Activated T-helper 2 cell treated with anti-CD3 and anti-CD28 coated beads, Interferon-gamma antibody, Interleukin-2, Interleukin-4, amounts not matched to agents 10 μg/mL and 5 μg/mL and 100 μg/mL, durations not matched to agents 14 hours and 24 hours and 36 hours (primary cell): ENCODE results near the gene OSM. TPM values are rescaled to one million over a fixed set of nuclear protein-coding genes. Genes with fewer than 3 reads are reported as not detected.

Source experiments
- DNase-seq: peaks from one replicate; pipeline ENCODE4 v3.0.0; 2021; ENCODE audit warnings: low spot score
- H3K27ac Mint-ChIP-seq: one replicate; pipeline ENCODE4 v1.8.0; 2021; ENCODE audit warnings: mixed read lengths
- H3K27me3 Mint-ChIP-seq: one replicate; pipeline ENCODE4 v1.8.0; 2021; ENCODE audit warnings: low read depth, mixed read lengths
- H3K36me3 Mint-ChIP-seq: one replicate; pipeline ENCODE4 v1.8.0; 2021; ENCODE audit warnings: low read depth, mixed read lengths
- H3K4me1 Mint-ChIP-seq: one replicate; pipeline ENCODE4 v1.8.0; 2021; ENCODE audit warnings: low read depth, mixed read lengths
- H3K4me3 Mint-ChIP-seq: one replicate; pipeline ENCODE4 v1.8.0; 2021; ENCODE audit warnings: low read depth, mild to moderate bottlenecking, moderate library complexity, mixed read lengths
- H3K9me3 Mint-ChIP-seq: one replicate; pipeline ENCODE4 v1.8.0; 2021; ENCODE audit warnings: mixed read lengths
- intact Hi-C: fragments of 100-400 bp; cut with micrococcal nuclease; formaldehyde crosslinking; loops from one replicate; pipeline ENCODE4 v1.15.1; 2023
- total RNA-seq: library from RNA; stranded (reverse); gene quantifications from 2 replicates; pipeline ENCODE4 v1.2.3, GENCODE V29; 2022

Gene OSM
- total RNA-seq, 1 donor from 2014 or later: 148 TPM

- H3K27me3 Mint-ChIP-seq: no peaks in the 10 kb centered on the region
- H3K4me3 Mint-ChIP-seq: peak overlapping the region; percentile 70
- intact Hi-C loops: loop anchor here (1.0 to 5.0 kb wide), 3 partner anchors 20 to 116 kb away; partner anchors contain the start of genes CCDC157, SF3A1 and TBC1D10A
- H3K9me3 Mint-ChIP-seq: no peaks in the 10 kb centered on the region
- no peak for DNase-seq
- H3K27ac Mint-ChIP-seq: peak overlapping the region; percentile 87
- H3K36me3 Mint-ChIP-seq: peaks cover 36% of the 10 kb centered on the region
- peaks cover 93% of the 10 kb centered on the region for H3K4me1 Mint-ChIP-seq
These were observed 40.0 kb upstream of the OSM start for GRCh38 chr22:30306627-30307011.

GRCh38 chr22:30305906-30306626, 39.4 kb upstream of the OSM start:
- Mint-ChIP-seq H3K27ac (peak overlapping the region; percentile 87), H3K4me3 (peak overlapping the region; percentile 70), H3K4me1 (peaks cover 92% of the 10 kb centered on the region), H3K9me3 (no peaks in the 10 kb centered on the region), H3K36me3 (peaks cover 42% of the 10 kb centered on the region), H3K27me3 (no peaks in the 10 kb centered on the region)
- intact Hi-C loops: loop anchor here (1.0 to 5.0 kb wide), 4 partner anchors 17 to 116 kb away; partner anchors contain the start of genes CASTOR1, CCDC157, SF3A1 and TBC1D10A
- peak; percentile 34 for DNase-seq

DNA sequence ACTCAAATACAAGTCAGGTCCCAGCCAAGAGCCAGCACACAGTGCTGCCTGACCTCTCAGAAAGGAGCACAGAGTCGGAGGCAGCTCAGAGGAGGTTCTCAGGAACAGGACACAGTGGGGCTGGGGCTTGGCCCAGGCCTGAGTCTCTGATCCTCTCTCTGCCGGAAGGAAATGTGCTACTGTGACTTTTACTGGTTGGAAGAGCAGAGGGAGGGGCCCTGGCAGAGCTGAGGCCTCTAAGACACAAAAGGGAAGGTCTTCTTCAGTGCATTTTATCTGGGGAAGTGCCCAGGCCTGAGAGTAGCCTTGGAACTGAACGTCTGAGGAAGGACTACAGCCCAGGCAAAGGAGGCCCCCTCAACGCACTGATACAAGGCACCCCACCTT, 38.9 kb upstream of the OSM start:
- intact Hi-C loops: loop anchor here (1.0 to 5.0 kb wide), 3 partner anchors 16 to 117 kb away; partner anchors contain the start of genes CASTOR1, CCDC157 and SF3A1
- peak; percentile 65 for DNase-seq
- H3K4me3 Mint-ChIP-seq: peak overlapping the region; percentile 70
- peak overlapping the region; percentile 87 for H3K27ac Mint-ChIP-seq
- no peaks in the 10 kb centered on the region for H3K9me3 Mint-ChIP-seq
- H3K36me3 Mint-ChIP-seq: peaks cover 42% of the 10 kb centered on the region
- no peaks in the 10 kb centered on the region for H3K27me3 Mint-ChIP-seq
- peaks cover 89% of the 10 kb centered on the region for H3K4me1 Mint-ChIP-seq

DNA sequence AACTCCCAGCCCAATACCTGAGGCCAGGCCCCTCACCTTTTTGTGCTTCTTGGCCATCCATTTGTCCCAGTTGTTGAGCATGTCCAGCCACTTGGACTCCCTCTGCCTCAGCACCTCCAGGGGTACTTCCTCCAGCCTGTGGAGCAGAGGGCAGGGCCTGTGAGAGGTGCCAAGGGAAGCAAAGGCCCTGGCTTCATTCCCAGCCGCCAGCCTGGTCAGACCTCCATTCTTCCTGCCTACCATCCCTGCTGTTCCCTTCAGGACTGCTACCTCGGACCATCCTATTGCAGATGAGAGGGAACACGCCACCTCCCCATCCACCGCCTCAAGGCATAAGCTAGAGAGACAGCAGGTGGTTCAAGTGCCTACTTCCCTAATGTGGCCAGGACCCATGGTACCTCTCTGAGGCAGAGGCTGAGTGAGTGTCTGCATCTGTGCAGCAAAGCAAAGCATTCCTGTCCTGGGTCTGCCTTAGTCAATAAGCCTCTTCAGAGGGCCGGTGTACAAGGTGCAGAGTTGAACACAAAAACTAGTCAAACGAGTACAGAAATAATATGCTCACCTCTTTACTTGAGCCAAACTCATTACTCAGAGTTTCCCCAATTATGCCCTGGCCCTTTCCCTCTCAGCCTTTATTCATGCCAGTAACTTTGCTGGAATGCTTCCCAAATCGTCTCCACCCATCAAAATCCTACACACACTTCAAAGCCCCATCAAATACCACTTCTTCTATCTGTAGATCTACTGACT, 38.0 kb upstream of the OSM start:
- H3K4me1 Mint-ChIP-seq: peaks cover 81% of the 10 kb centered on the region
- no peaks in the 10 kb centered on the region for H3K9me3 Mint-ChIP-seq
- peaks cover 40% of the 10 kb centered on the region for H3K36me3 Mint-ChIP-seq
- H3K27ac Mint-ChIP-seq: peak overlapping the region; percentile 87
- intact Hi-C loops: loop anchor here (1.0 to 5.0 kb wide), 3 partner anchors 15 to 118 kb away; partner anchors contain the start of genes CASTOR1, CCDC157 and SF3A1
- H3K27me3 Mint-ChIP-seq: no peaks in the 10 kb centered on the region
- H3K4me3 Mint-ChIP-seq: peak overlapping the region; percentile 70
- DNase-seq: no peak

- Mint-ChIP-seq H3K36me3 (peaks cover 55% of the 10 kb centered on the region), H3K9me3 (no peaks in the 10 kb centered on the region), H3K27me3 (no peaks in the 10 kb centered on the region), H3K4me3 (peak overlapping the region; percentile 4), H3K4me1 (peaks cover 69% of the 10 kb centered on the region), H3K27ac (peak overlapping the region; percentile 90)
- no peak for DNase-seq
- intact Hi-C loops: no loop called here
These were observed 36.1 kb upstream of the OSM start for GRCh38 chr22:30302810-30303138.

DNA sequence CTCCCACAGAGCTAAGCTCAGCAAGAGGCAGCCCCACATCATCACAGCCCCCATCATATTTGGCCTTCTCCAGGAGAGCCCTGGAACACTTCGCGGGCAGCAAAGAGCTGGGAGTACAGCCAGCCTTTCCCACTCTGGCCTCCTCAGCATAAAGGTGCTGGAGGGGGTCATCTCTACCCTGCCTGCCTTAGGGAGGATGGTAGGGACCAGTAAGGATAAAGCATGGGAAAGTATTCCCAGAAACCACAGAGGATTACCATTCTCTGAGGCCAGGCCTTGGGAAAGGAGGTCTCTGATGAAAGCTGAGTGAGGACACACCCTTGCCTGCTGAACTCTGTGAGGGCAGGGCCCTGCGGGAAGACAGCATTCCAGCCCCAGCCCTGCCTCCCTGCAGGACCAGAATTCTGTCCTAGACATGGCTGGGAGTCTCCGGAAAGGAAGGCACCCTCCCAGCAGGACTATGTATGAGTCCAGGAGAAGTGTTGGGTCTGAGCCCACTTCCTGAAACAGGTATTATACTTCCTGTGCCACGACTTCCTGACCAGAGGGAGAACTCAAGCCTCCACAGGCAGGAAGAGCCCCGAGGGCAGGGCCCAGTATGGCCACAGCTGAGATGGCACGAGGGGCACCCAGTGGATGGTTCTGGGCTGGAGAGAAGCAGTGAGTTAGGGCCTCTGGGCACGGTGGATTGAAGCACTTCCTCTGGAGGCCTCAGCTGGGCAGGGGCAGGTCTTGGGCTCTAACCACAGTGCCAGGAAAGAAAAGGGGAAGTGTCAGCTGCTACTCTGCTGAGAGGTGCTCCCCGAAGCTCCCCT, 35.6 kb upstream of the OSM start:
- no peaks in the 10 kb centered on the region for H3K27me3 Mint-ChIP-seq
- DNase-seq: no peak
- intact Hi-C loops: no loop called here
- peak overlapping the region; percentile 4 for H3K4me3 Mint-ChIP-seq
- H3K9me3 Mint-ChIP-seq: no peaks in the 10 kb centered on the region
- peaks cover 70% of the 10 kb centered on the region for H3K4me1 Mint-ChIP-seq
- peaks cover 56% of the 10 kb centered on the region for H3K36me3 Mint-ChIP-seq
- peak overlapping the region; percentile 90 for H3K27ac Mint-ChIP-seq

- Mint-ChIP-seq H3K36me3 (peaks cover 70% of the 10 kb centered on the region), H3K9me3 (no peaks in the 10 kb centered on the region), H3K4me3 (no peak overlapping the region), H3K27me3 (no peaks in the 10 kb centered on the region), H3K27ac (no peak overlapping the region), H3K4me1 (peaks cover 50% of the 10 kb centered on the region)
- no peak for DNase-seq
- intact Hi-C loops: no loop called here
These were observed 32.7 kb upstream of the OSM start for GRCh38 chr22:30299322-30299721.

- no peak overlapping the region for H3K27ac Mint-ChIP-seq
- H3K27me3 Mint-ChIP-seq: no peaks in the 10 kb centered on the region
- intact Hi-C loops: no loop called here
- DNase-seq: no peak
- peaks cover 72% of the 10 kb centered on the region for H3K36me3 Mint-ChIP-seq
- H3K4me1 Mint-ChIP-seq: peaks cover 38% of the 10 kb centered on the region
- no peaks in the 10 kb centered on the region for H3K9me3 Mint-ChIP-seq
- H3K4me3 Mint-ChIP-seq: no peak overlapping the region
These were observed 31.5 kb upstream of the OSM start for GRCh38 chr22:30297991-30298701.

DNA sequence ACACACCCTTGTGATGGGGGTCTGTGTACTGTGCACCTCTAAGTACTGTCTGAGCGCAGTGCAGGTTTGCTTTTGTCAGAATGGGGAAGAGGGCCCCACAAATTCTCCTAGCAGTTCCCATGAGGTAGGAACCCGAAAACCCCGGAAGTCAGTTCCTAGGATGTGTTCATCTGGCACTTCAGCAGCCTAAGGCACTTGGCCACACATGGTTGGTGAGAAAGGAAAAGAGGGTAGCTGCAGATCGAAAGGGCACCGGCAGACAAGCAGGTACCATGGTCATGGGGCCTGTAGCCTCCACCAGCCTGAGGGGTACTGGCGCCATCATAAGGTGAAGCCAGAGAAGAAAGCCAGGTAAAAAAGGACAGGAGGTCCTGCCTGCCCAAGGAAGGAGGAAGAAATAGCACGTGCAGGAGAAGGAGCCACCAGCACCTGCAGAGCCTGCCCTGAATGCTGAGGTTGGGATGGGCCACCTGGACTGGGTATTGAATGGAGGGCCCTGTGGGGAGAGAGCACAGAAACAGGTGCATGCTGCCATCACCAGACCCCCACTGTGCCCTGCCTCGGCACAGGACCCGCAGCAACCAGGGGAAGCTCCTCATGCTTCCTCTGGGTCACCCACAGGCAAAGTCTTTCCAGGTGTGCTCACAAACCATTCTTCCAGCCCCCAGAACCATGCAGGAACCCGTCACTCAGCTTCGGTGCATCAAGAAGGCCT, 30.8 kb upstream of the OSM start:
- no peaks in the 10 kb centered on the region for H3K27me3 Mint-ChIP-seq
- peaks cover 31% of the 10 kb centered on the region for H3K4me1 Mint-ChIP-seq
- no peak overlapping the region for H3K4me3 Mint-ChIP-seq

DNA sequence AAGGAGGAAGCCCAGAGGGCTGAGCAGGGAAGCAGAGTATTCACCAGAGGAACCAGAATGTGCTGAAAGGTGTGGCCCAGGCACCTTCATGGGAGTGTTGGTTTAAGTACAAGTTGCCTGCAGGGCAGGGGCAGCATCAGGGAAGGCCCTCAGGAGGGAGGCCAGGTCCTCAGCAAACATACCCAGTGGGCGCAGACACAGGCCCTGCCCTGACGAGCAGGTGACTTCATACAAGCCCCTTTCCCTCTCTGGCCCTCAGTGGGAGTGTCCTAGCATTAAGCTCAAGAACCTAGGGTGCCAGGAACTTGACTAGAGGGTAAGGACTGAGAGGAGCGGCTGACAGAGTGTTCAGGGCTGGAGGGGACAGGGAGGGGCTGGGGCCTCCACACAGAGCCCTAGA, 30.2 kb upstream of the OSM start:
- no peaks in the 10 kb centered on the region for H3K27me3 Mint-ChIP-seq
- peak overlapping the region; percentile 52 for H3K27ac Mint-ChIP-seq
- intact Hi-C loops: no loop called here
- no peak for DNase-seq
- no peaks in the 10 kb centered on the region for H3K9me3 Mint-ChIP-seq
- peaks cover 69% of the 10 kb centered on the region for H3K36me3 Mint-ChIP-seq
- H3K4me1 Mint-ChIP-seq: peaks cover 25% of the 10 kb centered on the region
- no peak overlapping the region for H3K4me3 Mint-ChIP-seq

More for the DNA sequence above, 30.8 kb upstream of the OSM start:
- Mint-ChIP-seq H3K36me3 (peaks cover 71% of the 10 kb centered on the region), H3K27ac (peak overlapping the region; percentile 7), H3K9me3 (no peaks in the 10 kb centered on the region)
- no peak for DNase-seq
- intact Hi-C loops: no loop called here

DNA sequence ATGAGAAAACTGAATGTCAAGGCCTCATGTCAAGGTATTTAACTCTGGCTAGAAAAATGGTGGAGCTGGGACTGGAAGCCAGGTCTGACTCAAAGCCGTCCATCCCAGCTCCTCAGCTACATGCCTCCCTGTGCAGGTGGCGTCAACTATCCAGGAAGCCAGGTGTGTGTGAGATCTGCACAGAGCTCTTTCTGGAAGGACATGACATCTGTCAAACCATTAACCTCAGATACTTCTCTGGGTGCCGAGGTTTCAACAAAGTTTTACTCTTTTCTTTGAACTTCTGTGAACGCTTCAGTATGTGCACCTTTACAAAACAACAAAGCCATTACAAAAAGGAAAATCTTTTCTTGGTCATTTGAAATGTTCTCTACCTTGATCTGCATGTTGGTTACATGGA, 29.7 kb upstream of the OSM start:
- no peaks in the 10 kb centered on the region for H3K9me3 Mint-ChIP-seq
- no peak for DNase-seq
- peaks cover 26% of the 10 kb centered on the region for H3K4me1 Mint-ChIP-seq
- no peak overlapping the region for H3K4me3 Mint-ChIP-seq
- no peak overlapping the region for H3K27ac Mint-ChIP-seq
- H3K36me3 Mint-ChIP-seq: peaks cover 69% of the 10 kb centered on the region
- H3K27me3 Mint-ChIP-seq: no peaks in the 10 kb centered on the region
- intact Hi-C loops: no loop called here

GRCh38 chr22:30295576-30295975, 28.9 kb upstream of the OSM start:
- Mint-ChIP-seq H3K36me3 (peaks cover 64% of the 10 kb centered on the region), H3K27ac (no peak overlapping the region), H3K27me3 (no peaks in the 10 kb centered on the region), H3K9me3 (no peaks in the 10 kb centered on the region), H3K4me1 (peaks cover 24% of the 10 kb centered on the region), H3K4me3 (no peak overlapping the region)
- intact Hi-C loops: no loop called here
- no peak for DNase-seq
